Glutamatergic neuron (in vitro differentiated cells): ENCODE measurements around the gene INTS6. TPM values are rescaled to one million over a fixed set of nuclear protein-coding genes. Genes with fewer than 3 reads are reported as not detected.

Experiments used
- DNase-seq: peaks from one replicate; pipeline ENCODE4 v3.0.0; 2022
- H3K27ac Mint-ChIP-seq: one replicate; pipeline ENCODE4 v1.8.0; 2020; ENCODE audit warnings: mild to moderate bottlenecking, mixed read lengths, inconsistent platforms; ENCODE audit not compliant: unreplicated experiment
- H3K27me3 Mint-ChIP-seq: one replicate; pipeline ENCODE4 v1.8.0; 2020; ENCODE audit warnings: mild to moderate bottlenecking, moderate library complexity, mixed read lengths, inconsistent platforms; ENCODE audit not compliant: unreplicated experiment
- H3K36me3 Mint-ChIP-seq: one replicate; pipeline ENCODE4 v1.8.0; 2020; ENCODE audit warnings: mild to moderate bottlenecking, mixed read lengths, inconsistent platforms; ENCODE audit not compliant: unreplicated experiment
- H3K4me1 Mint-ChIP-seq: one replicate; pipeline ENCODE4 v1.8.0; 2020; ENCODE audit warnings: mild to moderate bottlenecking, low read depth, mixed read lengths, inconsistent platforms; ENCODE audit not compliant: unreplicated experiment
- H3K4me3 Mint-ChIP-seq: one replicate; pipeline ENCODE4 v1.8.0; 2020; ENCODE audit warnings: mild to moderate bottlenecking, mixed read lengths, inconsistent platforms; ENCODE audit not compliant: unreplicated experiment
- H3K9me3 Mint-ChIP-seq: one replicate; pipeline ENCODE4 v1.8.0; 2020; ENCODE audit warnings: mild to moderate bottlenecking, moderate library complexity, mixed read lengths, inconsistent platforms; ENCODE audit not compliant: unreplicated experiment
- long read RNA-seq: library from polyadenylated mRNA; unstranded; transcript quantifications from one replicate; pipeline ENCODE4 v2.0.0, GENCODE V29; 2020; ENCODE audit not compliant: unreplicated experiment
- total RNA-seq: library from RNA; stranded (reverse); fragmentation: NEBNext Ultra II Directional; extraction: Animal tissue kit (Norgen Biotek cat#: 25700); gene quantifications from one replicate; pipeline ENCODE4 v1.2.1, GENCODE V29; 2021; ENCODE audit not compliant: unreplicated experiment
- TF ChIP-seq, protein P1 (sequence below): fragments of 200-600 bp; sonication (generic); IDR thresholded peaks from one replicate; pipeline ENCODE4 v1.5.0; 2021; ENCODE audit not compliant: partially characterized antibody, unreplicated experiment

Gene INTS6, protein sequence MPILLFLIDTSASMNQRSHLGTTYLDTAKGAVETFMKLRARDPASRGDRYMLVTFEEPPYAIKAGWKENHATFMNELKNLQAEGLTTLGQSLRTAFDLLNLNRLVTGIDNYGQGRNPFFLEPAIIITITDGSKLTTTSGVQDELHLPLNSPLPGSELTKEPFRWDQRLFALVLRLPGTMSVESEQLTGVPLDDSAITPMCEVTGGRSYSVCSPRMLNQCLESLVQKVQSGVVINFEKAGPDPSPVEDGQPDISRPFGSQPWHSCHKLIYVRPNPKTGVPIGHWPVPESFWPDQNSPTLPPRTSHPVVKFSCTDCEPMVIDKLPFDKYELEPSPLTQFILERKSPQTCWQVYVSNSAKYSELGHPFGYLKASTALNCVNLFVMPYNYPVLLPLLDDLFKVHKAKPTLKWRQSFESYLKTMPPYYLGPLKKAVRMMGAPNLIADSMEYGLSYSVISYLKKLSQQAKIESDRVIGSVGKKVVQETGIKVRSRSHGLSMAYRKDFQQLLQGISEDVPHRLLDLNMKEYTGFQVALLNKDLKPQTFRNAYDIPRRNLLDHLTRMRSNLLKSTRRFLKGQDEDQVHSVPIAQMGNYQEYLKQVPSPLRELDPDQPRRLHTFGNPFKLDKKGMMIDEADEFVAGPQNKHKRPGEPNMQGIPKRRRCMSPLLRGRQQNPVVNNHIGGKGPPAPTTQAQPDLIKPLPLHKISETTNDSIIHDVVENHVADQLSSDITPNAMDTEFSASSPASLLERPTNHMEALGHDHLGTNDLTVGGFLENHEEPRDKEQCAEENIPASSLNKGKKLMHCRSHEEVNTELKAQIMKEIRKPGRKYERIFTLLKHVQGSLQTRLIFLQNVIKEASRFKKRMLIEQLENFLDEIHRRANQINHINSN
- total RNA-seq, result 35.6 TPM
- long read RNA-seq, partial matches to known transcripts, result 0 of 1 reads
- long read RNA-seq, other reads (novel, unspliced or antisense), result 1 of 1 reads

DNA sequence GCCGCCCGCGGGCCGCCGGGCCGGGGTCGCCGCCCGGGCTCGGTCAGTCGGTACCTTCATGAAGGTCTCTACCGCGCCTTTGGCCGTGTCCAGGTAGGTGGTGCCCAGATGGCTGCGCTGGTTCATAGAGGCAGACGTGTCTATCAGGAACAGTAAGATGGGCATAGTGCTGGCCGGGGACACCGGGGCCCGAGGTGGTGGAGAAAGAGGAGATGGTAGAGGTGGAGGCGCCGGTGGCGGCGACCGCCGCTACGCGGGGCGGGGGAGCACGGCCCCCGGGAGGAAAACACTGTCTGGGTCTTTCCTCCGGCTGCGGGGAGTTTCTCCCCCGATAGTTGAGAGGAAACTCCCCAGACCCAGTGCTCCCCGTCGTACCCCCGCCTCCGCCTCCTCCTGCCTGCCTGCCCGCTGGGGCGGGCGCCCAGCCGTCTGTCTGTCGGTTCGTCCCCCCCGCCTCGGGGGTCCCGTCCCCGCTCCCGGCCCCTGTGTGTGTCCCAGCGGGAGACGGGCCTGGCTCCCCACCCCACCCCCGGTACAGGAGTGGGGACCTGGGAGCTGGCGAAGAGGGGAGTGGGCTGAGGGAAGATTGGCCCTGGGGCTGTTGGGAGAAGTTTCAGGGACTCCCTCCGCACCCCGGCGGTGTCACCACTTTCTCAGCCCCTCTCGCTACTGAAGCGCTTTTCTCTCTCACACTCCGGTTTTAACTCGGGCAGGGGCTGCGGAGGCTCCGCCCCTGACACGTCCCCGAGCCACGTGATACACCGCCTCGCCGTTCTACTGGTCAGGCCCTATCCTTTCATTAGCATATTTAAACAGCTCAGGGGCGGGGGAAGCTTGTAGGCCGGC lies at the start of gene INTS6:
TSS of gene INTS6 (minus strand) at position 676 of the 846 bp plus-strand sequence. CDS start at position 165, 511 bp downstream.
- Mint-ChIP-seq H3K27me3 (peaks cover 11% of the 10 kb centered on the region), H3K27ac (peak within 1 kb of the TSS; percentile 91), H3K9me3 (peaks cover 11% of the 10 kb centered on the region), H3K4me3 (peak within 1 kb of the TSS; percentile 93), H3K4me1 (peaks cover 2% of the 10 kb centered on the region), H3K36me3 (no peaks in the 10 kb centered on the region)
- DNase-seq, result peak; percentile 97
- TF ChIP-seq, protein P1, sequence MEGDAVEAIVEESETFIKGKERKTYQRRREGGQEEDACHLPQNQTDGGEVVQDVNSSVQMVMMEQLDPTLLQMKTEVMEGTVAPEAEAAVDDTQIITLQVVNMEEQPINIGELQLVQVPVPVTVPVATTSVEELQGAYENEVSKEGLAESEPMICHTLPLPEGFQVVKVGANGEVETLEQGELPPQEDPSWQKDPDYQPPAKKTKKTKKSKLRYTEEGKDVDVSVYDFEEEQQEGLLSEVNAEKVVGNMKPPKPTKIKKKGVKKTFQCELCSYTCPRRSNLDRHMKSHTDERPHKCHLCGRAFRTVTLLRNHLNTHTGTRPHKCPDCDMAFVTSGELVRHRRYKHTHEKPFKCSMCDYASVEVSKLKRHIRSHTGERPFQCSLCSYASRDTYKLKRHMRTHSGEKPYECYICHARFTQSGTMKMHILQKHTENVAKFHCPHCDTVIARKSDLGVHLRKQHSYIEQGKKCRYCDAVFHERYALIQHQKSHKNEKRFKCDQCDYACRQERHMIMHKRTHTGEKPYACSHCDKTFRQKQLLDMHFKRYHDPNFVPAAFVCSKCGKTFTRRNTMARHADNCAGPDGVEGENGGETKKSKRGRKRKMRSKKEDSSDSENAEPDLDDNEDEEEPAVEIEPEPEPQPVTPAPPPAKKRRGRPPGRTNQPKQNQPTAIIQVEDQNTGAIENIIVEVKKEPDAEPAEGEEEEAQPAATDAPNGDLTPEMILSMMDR, result no peak

- TF ChIP-seq, protein P1, result no peak
- no peak overlapping the region for H3K4me3 Mint-ChIP-seq
- no peaks in the 10 kb centered on the region for H3K36me3 Mint-ChIP-seq
- no peaks in the 10 kb centered on the region for H3K9me3 Mint-ChIP-seq
- no peak overlapping the region for H3K27ac Mint-ChIP-seq
- H3K4me1 Mint-ChIP-seq, result no peaks in the 10 kb centered on the region
- H3K27me3 Mint-ChIP-seq, result peaks cover 3% of the 10 kb centered on the region
- DNase-seq, result no peak
Measured at GRCh38 chr13:51502153-51502651, 49.4 kb upstream of the INTS6 start.

DNA sequence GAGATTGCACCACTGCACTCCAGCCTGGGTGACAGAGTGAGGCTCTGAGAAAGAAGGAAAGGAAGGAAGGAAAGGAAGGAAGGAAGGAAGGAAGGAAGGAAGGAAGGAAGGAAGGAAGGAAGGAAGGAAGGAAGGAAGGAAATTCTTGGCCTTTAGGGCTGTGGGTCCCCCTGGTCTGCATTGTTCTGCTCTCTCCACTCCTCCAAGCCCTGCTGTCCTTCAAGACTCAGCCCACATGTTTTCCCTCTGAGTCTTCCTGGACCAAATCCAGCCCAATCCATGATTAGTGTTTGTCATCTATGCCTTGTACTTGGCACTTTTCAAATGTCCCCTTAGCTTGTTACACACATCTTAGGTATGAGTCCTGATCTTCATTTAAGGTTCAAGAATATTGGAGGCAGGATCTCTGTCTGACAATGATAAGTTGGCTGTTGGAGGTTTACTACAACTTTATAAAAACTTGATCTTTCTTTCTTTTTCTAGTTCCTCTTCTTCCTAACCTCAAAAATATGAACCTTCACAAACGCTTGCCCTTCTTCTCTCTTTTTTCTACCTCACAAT lies 48.8 kb upstream of the INTS6 start:
- no peak for DNase-seq
- H3K36me3 Mint-ChIP-seq, result no peaks in the 10 kb centered on the region
- TF ChIP-seq, protein P1, result no peak
- peaks cover 3% of the 10 kb centered on the region for H3K27me3 Mint-ChIP-seq
- no peak overlapping the region for H3K27ac Mint-ChIP-seq
- H3K4me1 Mint-ChIP-seq, result no peaks in the 10 kb centered on the region
- H3K9me3 Mint-ChIP-seq, result no peaks in the 10 kb centered on the region
- H3K4me3 Mint-ChIP-seq, result no peak overlapping the region

DNA sequence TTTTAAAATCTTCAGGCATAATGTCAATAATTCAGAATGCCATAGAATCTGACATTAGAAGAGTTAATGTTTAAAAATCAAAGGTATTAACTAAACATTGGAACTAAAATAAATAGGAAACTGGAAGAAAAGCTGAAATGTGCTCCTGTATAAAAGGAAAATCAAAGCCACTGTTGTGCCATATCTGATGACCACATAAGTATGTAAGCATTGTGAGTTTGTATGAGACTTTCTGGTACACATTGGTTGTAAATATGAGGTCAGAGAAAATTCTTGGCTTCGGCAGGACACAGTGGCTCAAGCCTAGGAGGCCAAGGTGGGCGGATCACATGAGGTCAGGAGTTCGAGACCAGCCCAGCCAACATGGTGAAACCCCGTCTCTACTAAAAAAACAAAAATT lies 48.3 kb upstream of the INTS6 start:
- peaks cover 3% of the 10 kb centered on the region for H3K27me3 Mint-ChIP-seq
- TF ChIP-seq, protein P1, result no peak
- no peaks in the 10 kb centered on the region for H3K9me3 Mint-ChIP-seq
- H3K36me3 Mint-ChIP-seq, result no peaks in the 10 kb centered on the region
- H3K4me3 Mint-ChIP-seq, result no peak overlapping the region
- H3K27ac Mint-ChIP-seq, result no peak overlapping the region
- no peaks in the 10 kb centered on the region for H3K4me1 Mint-ChIP-seq
- no peak for DNase-seq
